Astrocyte (in vitro differentiated cells and primary cell): ENCODE measurements around the gene GRB10. TPM values are rescaled to one million over a fixed set of nuclear protein-coding genes. Genes with fewer than 3 reads are reported as not detected.
"Not testable (repeated sequence)": the region's sequence is repeated elsewhere in the genome, so short reads cannot be mapped to it uniquely, and the experiment has no call there.

ENCODE experiments used
- DNase-seq: peaks from one replicate; pipeline ENCODE4 v3.0.0-alpha.2; 2010; ENCODE audit warnings: low read depth
- FAIRE-seq: peaks from 2 replicates; lab custom pipeline; 2011; peaks lifted over from hg19 to GRCh38; lab: Jason Lieb, UNC
- H2AFZ ChIP-seq: 2 replicates; pipeline ENCODE4 v1.6.0; 2012; ENCODE audit warnings: low read depth, low read length, inconsistent platforms
- H3K27ac ChIP-seq: 2 replicates; pipeline ENCODE4 v1.5.1; 2011; ENCODE audit warnings: low read depth, low read length, inconsistent platforms
- H3K27me3 ChIP-seq: 2 replicates; pipeline ENCODE4 v1.6.0; 2011; ENCODE audit warnings: low read length, inconsistent platforms; ENCODE audit not compliant: insufficient read depth
- H3K36me3 ChIP-seq: 2 replicates; pipeline ENCODE4 v1.5.1; 2011; ENCODE audit warnings: low read length, inconsistent platforms; ENCODE audit not compliant: insufficient read depth
- H3K4me1 ChIP-seq: 2 replicates; pipeline ENCODE4 v1.5.1; 2011; ENCODE audit warnings: low read length, inconsistent platforms; ENCODE audit not compliant: insufficient read depth
- H3K4me2 ChIP-seq: 2 replicates; pipeline ENCODE4 v1.6.0; 2012; ENCODE audit warnings: low read length, inconsistent platforms
- H3K4me3 ChIP-seq: 2 replicates; pipeline ENCODE4 v1.5.1; 2011; ENCODE audit warnings: low read depth, mild to moderate bottlenecking, low read length, inconsistent platforms; ENCODE audit not compliant: insufficient read depth
- H3K79me2 ChIP-seq: 2 replicates; pipeline ENCODE4 v1.6.0; 2012; ENCODE audit warnings: mild to moderate bottlenecking, low read length, inconsistent platforms; ENCODE audit not compliant: insufficient read depth
- H3K9ac ChIP-seq: 2 replicates; pipeline ENCODE4 v1.6.0; 2012; ENCODE audit warnings: mild to moderate bottlenecking, low read length, inconsistent platforms
- H3K9me3 ChIP-seq: 2 replicates; pipeline ENCODE4 v1.5.1; 2012; ENCODE audit warnings: low read depth, mild to moderate bottlenecking, low read length, inconsistent platforms; ENCODE audit not compliant: insufficient read depth
- H4K20me1 ChIP-seq: 2 replicates; pipeline ENCODE4 v1.6.0; 2012; ENCODE audit warnings: low read length, inconsistent platforms; ENCODE audit not compliant: insufficient read depth
- H3K27ac Mint-ChIP-seq: one replicate; pipeline ENCODE4 v1.8.0; 2021; ENCODE audit warnings: mild to moderate bottlenecking, mixed read lengths; ENCODE audit not compliant: unreplicated experiment
- H3K27me3 Mint-ChIP-seq: one replicate; pipeline ENCODE4 v1.8.0; 2021; ENCODE audit warnings: low read depth, mixed read lengths; ENCODE audit not compliant: unreplicated experiment
- H3K36me3 Mint-ChIP-seq: one replicate; pipeline ENCODE4 v1.8.0; 2021; ENCODE audit warnings: low read depth, mixed read lengths; ENCODE audit not compliant: unreplicated experiment
- H3K4me1 Mint-ChIP-seq: one replicate; pipeline ENCODE4 v1.8.0; 2021; ENCODE audit warnings: low read depth, mixed read lengths; ENCODE audit not compliant: unreplicated experiment
- H3K4me3 Mint-ChIP-seq: one replicate; pipeline ENCODE4 v1.8.0; 2021; ENCODE audit warnings: mild to moderate bottlenecking, moderate library complexity, mixed read lengths; ENCODE audit not compliant: unreplicated experiment
- H3K9me3 Mint-ChIP-seq: one replicate; pipeline ENCODE4 v1.8.0; 2021; ENCODE audit warnings: mild to moderate bottlenecking, mixed read lengths; ENCODE audit not compliant: unreplicated experiment
- EZH2 ChIP-seq: IDR thresholded peaks from 2 replicates; pipeline ENCODE4 v1.6.1; 2012; ENCODE audit warnings: mild to moderate bottlenecking, low read length, inconsistent platforms; ENCODE audit not compliant: insufficient read depth
- total RNA-seq: library from RNA; stranded (reverse); gene quantifications from 2 replicates; pipeline ENCODE4 v1.2.1, GENCODE V29; 2021
- TF ChIP-seq, protein P1 (sequence below): IDR thresholded peaks from 2 replicates; pipeline ENCODE4 v1.5.1; 2011; ENCODE audit warnings: low read depth, mild to moderate bottlenecking, inconsistent platforms, low read length, moderate library complexity; ENCODE audit not compliant: insufficient read depth

The GRB10 gene
- total RNA-seq, 1 donor from 2014 or later = 81.9 TPM

DNA sequence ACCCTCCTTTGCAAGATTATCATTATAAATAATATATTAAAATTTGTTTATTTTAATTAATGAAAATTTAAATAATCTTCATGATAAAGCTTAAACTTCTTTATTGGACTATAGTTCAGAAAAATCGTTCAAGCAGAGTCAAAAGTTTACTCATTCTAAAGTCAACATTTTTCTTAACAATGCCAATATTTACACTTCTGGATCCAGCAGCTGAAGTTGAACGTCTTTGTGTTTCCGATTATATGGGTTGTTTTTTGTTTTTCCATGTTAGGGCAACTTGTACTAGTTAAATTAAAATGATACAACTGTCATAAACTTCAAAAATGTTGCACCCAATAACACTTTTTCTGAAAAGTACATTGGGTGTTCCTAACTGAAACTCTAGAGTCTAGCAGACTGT, 43.8 kb downstream of the GRB10 start:
- Histone ChIP-seq H3K4me3 (no peak overlapping the region), H3K4me2 (no peak overlapping the region), H4K20me1 (peaks cover 78% of the 10 kb centered on the region), H3K27ac (no peak overlapping the region), H2AFZ (no peak overlapping the region), H3K9ac (no peak overlapping the region), H3K4me1 (peaks cover 8% of the 10 kb centered on the region), H3K9me3 (no peaks in the 10 kb centered on the region), H3K79me2 (peaks cover 98% of the 10 kb centered on the region), H3K36me3 (peaks cover under 1% of the 10 kb centered on the region), H3K27me3 (no peaks in the 10 kb centered on the region)
- Mint-ChIP-seq H3K36me3 (peaks cover 9% of the 10 kb centered on the region), H3K4me1 (peaks cover 34% of the 10 kb centered on the region), H3K27me3 (no peaks in the 10 kb centered on the region), H3K4me3 (no peak overlapping the region), H3K27ac (no peak overlapping the region), H3K9me3 (peaks cover under 1% of the 10 kb centered on the region)
- FAIRE-seq (no peak), DNase-seq (no peak)
- no peak for TF ChIP-seq EZH2
- TF ChIP-seq, protein P1, sequence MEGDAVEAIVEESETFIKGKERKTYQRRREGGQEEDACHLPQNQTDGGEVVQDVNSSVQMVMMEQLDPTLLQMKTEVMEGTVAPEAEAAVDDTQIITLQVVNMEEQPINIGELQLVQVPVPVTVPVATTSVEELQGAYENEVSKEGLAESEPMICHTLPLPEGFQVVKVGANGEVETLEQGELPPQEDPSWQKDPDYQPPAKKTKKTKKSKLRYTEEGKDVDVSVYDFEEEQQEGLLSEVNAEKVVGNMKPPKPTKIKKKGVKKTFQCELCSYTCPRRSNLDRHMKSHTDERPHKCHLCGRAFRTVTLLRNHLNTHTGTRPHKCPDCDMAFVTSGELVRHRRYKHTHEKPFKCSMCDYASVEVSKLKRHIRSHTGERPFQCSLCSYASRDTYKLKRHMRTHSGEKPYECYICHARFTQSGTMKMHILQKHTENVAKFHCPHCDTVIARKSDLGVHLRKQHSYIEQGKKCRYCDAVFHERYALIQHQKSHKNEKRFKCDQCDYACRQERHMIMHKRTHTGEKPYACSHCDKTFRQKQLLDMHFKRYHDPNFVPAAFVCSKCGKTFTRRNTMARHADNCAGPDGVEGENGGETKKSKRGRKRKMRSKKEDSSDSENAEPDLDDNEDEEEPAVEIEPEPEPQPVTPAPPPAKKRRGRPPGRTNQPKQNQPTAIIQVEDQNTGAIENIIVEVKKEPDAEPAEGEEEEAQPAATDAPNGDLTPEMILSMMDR = no peak

DNA sequence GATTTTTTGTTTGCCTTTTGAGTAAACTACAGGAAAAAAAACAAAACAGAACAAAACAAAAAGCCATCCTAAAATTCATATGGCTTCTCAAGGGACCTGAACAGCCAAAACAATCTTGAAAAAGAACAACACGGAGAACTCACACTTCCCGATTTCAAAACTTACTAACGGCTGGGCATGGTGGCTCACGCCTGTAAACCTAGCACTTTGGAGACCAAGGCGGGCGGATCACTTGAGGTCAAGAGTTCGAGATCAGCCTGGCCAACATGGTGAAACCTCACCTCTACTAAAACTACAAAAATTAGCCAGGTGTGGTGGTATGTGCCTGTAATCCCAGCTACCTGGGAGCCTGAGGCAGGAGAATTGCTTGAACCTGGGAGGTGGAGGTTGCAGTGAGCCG, 46.9 kb downstream of the GRB10 start:
- H3K36me3 Mint-ChIP-seq = peaks cover 11% of the 10 kb centered on the region
- H3K36me3 ChIP-seq, H3K4me3 ChIP-seq, H3K9me3 ChIP-seq, H3K27ac Mint-ChIP-seq, DNase-seq, H2AFZ ChIP-seq, H3K27me3 ChIP-seq, H3K4me3 Mint-ChIP-seq, H3K27me3 Mint-ChIP-seq, H3K27ac ChIP-seq, H3K9ac ChIP-seq, FAIRE-seq, H3K9me3 Mint-ChIP-seq, H3K4me2 ChIP-seq: not testable (repeated sequence)
- H3K79me2 ChIP-seq = peaks cover 98% of the 10 kb centered on the region
- H3K4me1 ChIP-seq = peaks cover 22% of the 10 kb centered on the region
- H4K20me1 ChIP-seq = peaks cover 81% of the 10 kb centered on the region
- peaks cover 52% of the 10 kb centered on the region for H3K4me1 Mint-ChIP-seq

DNA sequence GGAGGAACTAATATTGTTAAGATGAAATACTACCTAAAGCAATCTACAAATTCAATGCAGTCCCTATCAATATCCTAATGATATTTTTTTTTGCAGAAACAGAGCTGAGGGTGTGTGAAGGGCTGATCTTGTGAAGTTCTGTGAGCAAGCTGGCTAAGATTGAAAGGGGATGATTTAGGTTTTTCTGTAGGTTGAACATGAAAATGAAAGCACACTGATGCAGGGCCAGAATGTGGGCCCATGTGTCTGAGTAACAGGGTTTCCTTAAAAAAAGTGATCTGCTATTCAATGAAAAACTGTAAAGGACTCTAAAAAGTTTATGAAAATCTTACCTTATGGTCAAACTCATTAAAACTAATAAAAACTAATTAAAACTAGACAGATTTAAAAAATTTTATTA, 47.4 kb downstream of the GRB10 start:
- H3K36me3 Mint-ChIP-seq = peaks cover 15% of the 10 kb centered on the region
- no peak overlapping the region for H3K4me3 ChIP-seq
- no peak overlapping the region for H3K9ac ChIP-seq
- H3K36me3 ChIP-seq = no peaks in the 10 kb centered on the region
- H4K20me1 ChIP-seq = peaks cover 82% of the 10 kb centered on the region
- TF ChIP-seq, protein P1 = no peak
- no peak for TF ChIP-seq EZH2
- peaks cover 55% of the 10 kb centered on the region for H3K4me1 Mint-ChIP-seq
- no peaks in the 10 kb centered on the region for H3K27me3 ChIP-seq
- no peak overlapping the region for H3K4me3 Mint-ChIP-seq
- no peak overlapping the region for H3K27ac Mint-ChIP-seq
- peaks cover 27% of the 10 kb centered on the region for H3K4me1 ChIP-seq
- H3K27me3 Mint-ChIP-seq = no peaks in the 10 kb centered on the region
- no peak overlapping the region for H3K27ac ChIP-seq
- no peak for FAIRE-seq
- H3K9me3 Mint-ChIP-seq = no peaks in the 10 kb centered on the region
- H3K9me3 ChIP-seq = no peaks in the 10 kb centered on the region
- peaks cover 98% of the 10 kb centered on the region for H3K79me2 ChIP-seq
- DNase-seq = no peak
- H2AFZ ChIP-seq = no peak overlapping the region
- H3K4me2 ChIP-seq = no peak overlapping the region
